IMR-90 (cell line): ENCODE data around the gene RASL10A. TPM values are rescaled to one million over a fixed set of nuclear protein-coding genes. Genes with fewer than 3 reads are reported as not detected.

Source experiments
- ATAC-seq: fragments of 200-7000 bp; cut with Tn5 transposase; 2 replicates; pipeline ENCODE4 v1.9.1; 2020; ENCODE audit warnings: low read depth, mild to moderate bottlenecking, moderate library complexity
- BruUV-seq: library from RNA; stranded (reverse); fragments of 400-500 nt; replicated peaks from 2 replicates; lab custom pipeline; 2021; lab: Mats Ljungman, UMichigan
- CTCF ChIA-PET: fragments of 300-600 bp; formaldehyde crosslinking; extraction: SDS; loops from one replicate; lab custom pipeline; 2021; ENCODE audit warnings: antibody characterized with exemption; lab: Yijun Ruan, JAX
- POLR2A ChIA-PET: fragments of 300-600 bp; sonication (Branson Sonifier 250); formaldehyde crosslinking; loops from one replicate; lab custom pipeline; 2022; ENCODE audit warnings: antibody characterized with exemption; ENCODE audit not compliant: unreplicated experiment; lab: Charles Lee
- DNase-seq: peaks from one replicate; pipeline ENCODE4 v3.0.0; 2013
- H2AFZ ChIP-seq: replicated peaks from 2 replicates; pipeline ENCODE3; 2013; ENCODE audit warnings: low read length, mild to moderate bottlenecking; ENCODE audit not compliant: poor library complexity
- H2AK5ac ChIP-seq: 2 replicates; pipeline ENCODE4 v1.6.1; 2013; ENCODE audit warnings: low read depth, low read length, inconsistent platforms
- H2AK9ac ChIP-seq: replicated peaks from 2 replicates; pipeline ENCODE3; 2013; ENCODE audit warnings: mild to moderate bottlenecking, low read depth, low read length, moderate library complexity; ENCODE audit not compliant: poor library complexity
- H2BK120ac ChIP-seq: 2 replicates; pipeline ENCODE4 v1.6.1; 2013; ENCODE audit warnings: low read depth, low read length, inconsistent platforms
- H2BK15ac ChIP-seq: 3 replicates; pipeline ENCODE4 v1.6.1; 2013; ENCODE audit warnings: low read depth, low read length, inconsistent platforms
- H2BK20ac ChIP-seq: 2 replicates; pipeline ENCODE4 v1.6.1; 2013; ENCODE audit warnings: low read depth, mild to moderate bottlenecking, inconsistent platforms, low read length, moderate library complexity
- H2BK5ac ChIP-seq: 2 replicates; pipeline ENCODE4 v1.6.1; 2013; ENCODE audit warnings: mild to moderate bottlenecking, low read depth, low read length, inconsistent platforms; ENCODE audit not compliant: poor library complexity, severe bottlenecking
- H3K14ac ChIP-seq: replicated peaks from 2 replicates; pipeline ENCODE4 v1.6.1; 2013; ENCODE audit warnings: low read depth, low read length, inconsistent platforms
- H3K18ac ChIP-seq: 2 replicates; pipeline ENCODE4 v1.6.1; 2013; ENCODE audit warnings: low read depth, low read length, control low read depth
- H3K23ac ChIP-seq: 2 replicates; pipeline ENCODE4 v1.6.1; 2013; ENCODE audit warnings: low read depth, low read length, inconsistent platforms
- H3K27ac ChIP-seq: 2 replicates; pipeline ENCODE4 v1.5.1; 2013; ENCODE audit warnings: mild to moderate bottlenecking, control low read depth, low read length; ENCODE audit not compliant: insufficient read depth
- H3K27me3 ChIP-seq: 2 replicates; pipeline ENCODE4 v1.6.1; 2013; ENCODE audit warnings: low read length; ENCODE audit not compliant: control insufficient read depth, insufficient read depth
- H3K36me3 ChIP-seq: 2 replicates; pipeline ENCODE4 v1.6.1; 2013; ENCODE audit warnings: low read length, mixed read lengths; ENCODE audit not compliant: control insufficient read depth, insufficient read depth
- H3K4ac ChIP-seq: 2 replicates; pipeline ENCODE4 v1.6.1; 2013; ENCODE audit warnings: low read depth, low read length, inconsistent platforms
- H3K4me1 ChIP-seq: 2 replicates; pipeline ENCODE4 v1.6.1; 2013; ENCODE audit warnings: low read length, mixed read lengths; ENCODE audit not compliant: control insufficient read depth, insufficient read depth
- H3K4me2 ChIP-seq: 2 replicates; pipeline ENCODE4 v1.6.1; 2013; ENCODE audit warnings: low read depth, mild to moderate bottlenecking, control low read depth, low read length, moderate library complexity
- H3K4me3 ChIP-seq: 2 replicates; pipeline ENCODE4 v1.5.1; 2013; ENCODE audit warnings: low read depth, mild to moderate bottlenecking, control low read depth, low read length, moderate library complexity; ENCODE audit not compliant: insufficient read depth
- H3K56ac ChIP-seq: 2 replicates; pipeline ENCODE4 v1.6.1; 2013; ENCODE audit warnings: low read length, inconsistent platforms; ENCODE audit not compliant: insufficient read depth; ENCODE audit errors: extremely low read depth
- H3K79me1 ChIP-seq, 2 experiments: 2 replicates each; pipeline ENCODE4 v1.6.1; 2013; ENCODE audit warnings: low read length in 2 of 2, inconsistent platforms in 1 of 2, low read depth in 1 of 2
- H3K9ac ChIP-seq: 2 replicates; pipeline ENCODE4 v1.6.1; 2013; ENCODE audit warnings: low read depth, low read length, control low read depth
- H3K9me1 ChIP-seq: 2 replicates; pipeline ENCODE4 v1.6.1; 2013; ENCODE audit warnings: low read length, inconsistent platforms; ENCODE audit not compliant: insufficient read depth
- H3K9me3 ChIP-seq: 2 replicates; pipeline ENCODE4 v1.6.1; 2013; ENCODE audit warnings: low read length; ENCODE audit not compliant: control insufficient read depth, insufficient read depth
- H4K20me1 ChIP-seq: 2 replicates; pipeline ENCODE4 v1.6.1; 2013; ENCODE audit warnings: low read length, inconsistent platforms; ENCODE audit not compliant: insufficient read depth
- H4K5ac ChIP-seq: 2 replicates; pipeline ENCODE4 v1.6.1; 2013; ENCODE audit warnings: mild to moderate bottlenecking, low read depth, low read length, control low read depth
- H4K8ac ChIP-seq, 2 experiments: 2 replicates each; pipeline ENCODE4 v1.6.1; 2013; ENCODE audit warnings: low read depth in 2 of 2, low read length in 2 of 2, control low read depth in 1 of 2, inconsistent platforms in 1 of 2
- H4K91ac ChIP-seq: 2 replicates; pipeline ENCODE4 v1.6.1; 2013; ENCODE audit warnings: low read depth, low read length, inconsistent platforms; ENCODE audit not compliant: insufficient read depth
- BHLHE40 ChIP-seq: fragments of 150-350 bp; IDR thresholded peaks from 2 replicates; pipeline ENCODE4 v1.6.1; 2016; ENCODE audit warnings: mild to moderate bottlenecking, low read depth, low read length
- CHD1 ChIP-seq: IDR thresholded peaks from 2 replicates; pipeline ENCODE4 v1.6.1; 2012; ENCODE audit warnings: low read depth, low read length, improper control_type of control experiment
- FOS ChIP-seq: fragments of 150-350 bp; IDR thresholded peaks from 2 replicates; pipeline ENCODE4 v1.6.1; 2016; ENCODE audit warnings: low read depth, low read length
- MAFK ChIP-seq: IDR thresholded peaks from 2 replicates; pipeline ENCODE4 v1.6.1; 2012; ENCODE audit warnings: low read depth, low read length, improper control_type of control experiment
- MAZ ChIP-seq: IDR thresholded peaks from 2 replicates; pipeline ENCODE4 v1.6.1; 2012; ENCODE audit warnings: low read depth, mild to moderate bottlenecking, low read length, improper control_type of control experiment, moderate library complexity, borderline replicate concordance
- MXI1 ChIP-seq: IDR thresholded peaks from 2 replicates; pipeline ENCODE4 v1.6.1; 2012; ENCODE audit warnings: low read depth, mild to moderate bottlenecking, low read length, moderate library complexity, borderline replicate concordance
- NFE2L2 ChIP-seq: fragments of 150-350 bp; IDR thresholded peaks from 2 replicates; pipeline ENCODE4 v1.6.1; 2016; ENCODE audit warnings: low read depth, mild to moderate bottlenecking, low read length
- POLR2A ChIP-seq: IDR thresholded peaks from 2 replicates; pipeline ENCODE4 v1.6.1; 2012; ENCODE audit warnings: mild to moderate bottlenecking, low read depth, low read length
- RCOR1 ChIP-seq: IDR thresholded peaks from 2 replicates; pipeline ENCODE4 v1.6.1; 2012; ENCODE audit warnings: mild to moderate bottlenecking, low read length, improper control_type of control experiment; ENCODE audit not compliant: insufficient replicate concordance
- RFX5 ChIP-seq: IDR thresholded peaks from 2 replicates; pipeline ENCODE4 v1.8.0; 2012; ENCODE audit warnings: low read depth, mild to moderate bottlenecking, low read length, moderate library complexity
- WGBS, 2 experiments: methylation state at CpG; one replicate each; pipeline versions ENCODE4 v1.1.5 to v1.1.7; 2013; ENCODE audit warnings: missing lambda C conversion rate in 2 of 2; ENCODE audit not compliant: insufficient read length in 1 of 2; ENCODE audit errors: extremely low coverage in 2 of 2; 5-methylcytosine and 5-hydroxymethylcytosine counted together
- dilution Hi-C: fragments of 300-500 bp; cut with HindIII; formaldehyde crosslinking; loops from one replicate; pipeline ENCODE4 v1.14.3; 2018; ENCODE audit warnings: low sequenced_read_pairs; ENCODE audit not compliant: unreplicated experiment
- in situ Hi-C: fragments of 300-500 bp; cut with MboI; formaldehyde crosslinking; loops from 3 replicates; pipeline ENCODE4 v1.14.3; 2019; ENCODE audit warnings: low sequenced_read_pairs, inconsistent platforms, mixed read lengths
- intact Hi-C: fragments of 100-400 bp; cut with micrococcal nuclease; formaldehyde crosslinking; loops from 2 replicates; pipeline ENCODE4 v1.10.0; 2022
- polyA plus RNA-seq, 3 experiments: library from polyadenylated mRNA; depleted of rRNA; stranded (reverse); fragments of >200 nt; gene quantifications; 2 replicates each; pipeline ENCODE4 v1.2.3, GENCODE V29; 2012; ENCODE audit warnings: low replicate concordance in 1 of 3
- total RNA-seq: library from RNA; depleted of rRNA; stranded (reverse); fragments of >200 nt; gene quantifications from 2 replicates; pipeline ENCODE4 v1.2.3, GENCODE V29; 2012
- TF ChIP-seq, protein P1 (sequence below): fragments of 150-350 bp; IDR thresholded peaks from 2 replicates; pipeline ENCODE4 v1.6.1; 2017; ENCODE audit warnings: mild to moderate bottlenecking, antibody characterized with exemption, low read length, low read depth
- TF ChIP-seq, protein P2 (sequence below): conservative IDR thresholded peaks from 2 replicates; pipeline ENCODE4 v1.5.1; 2012; ENCODE audit warnings: mild to moderate bottlenecking, low read depth, low read length, improper control_type of control experiment
- TF ChIP-seq, protein P3 (sequence below): fragments of 150-350 bp; IDR thresholded peaks from 2 replicates; pipeline ENCODE4 v1.6.1; 2016; ENCODE audit warnings: low read depth, mild to moderate bottlenecking, low read length, moderate library complexity, borderline replicate concordance

The RASL10A gene
- total and polyA plus RNA-seq, 2 of the 4 experiments (the other 2 are of a cell fraction), result 0.26 TPM; not detected in 1

DNA sequence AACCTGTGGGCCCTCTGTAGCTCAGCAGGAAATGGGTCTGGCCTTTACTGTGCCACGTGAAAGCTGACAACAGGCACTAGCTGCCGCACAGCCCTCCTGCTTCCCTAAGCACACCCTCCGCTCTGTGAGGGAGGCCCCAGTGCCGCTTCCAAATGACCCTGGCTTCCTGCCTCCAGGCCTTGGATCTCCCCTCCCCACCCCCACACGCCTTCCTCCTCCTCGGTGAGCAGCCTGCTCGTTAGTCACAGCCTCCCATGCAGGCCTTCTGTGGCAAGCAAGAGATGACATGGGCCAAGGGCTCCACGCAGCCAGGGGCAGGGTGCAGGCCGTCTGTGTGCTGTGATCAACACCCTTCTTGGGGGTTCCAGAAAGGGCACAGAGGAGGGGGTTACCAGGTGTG lies 15.3 kb upstream of the RASL10A start:
- no peak overlapping the region for H3K4me3 ChIP-seq
- no peaks in the 10 kb centered on the region for H3K9me3 ChIP-seq
- H4K91ac ChIP-seq, result no peak overlapping the region
- ChIA-PET POLR2A (no interaction called here), CTCF (no interaction called here)
- no peak overlapping the region for H2BK15ac ChIP-seq
- ATAC-seq, result peak; percentile 75
- dilution Hi-C loops, result no loop called here
- H4K5ac ChIP-seq, result no peak overlapping the region
- H3K4me1 ChIP-seq, result peaks cover 9% of the 10 kb centered on the region
- peak overlapping the region; percentile 15 for H2AK9ac ChIP-seq
- no peak overlapping the region for H2BK20ac ChIP-seq
- H3K36me3 ChIP-seq, result peaks cover 46% of the 10 kb centered on the region
- no peak overlapping the region for H3K4me2 ChIP-seq
- H3K27me3 ChIP-seq, result no peaks in the 10 kb centered on the region
- DNase-seq, result peak; percentile 77
- 0 out of 2 replicates have a peak overlapping the region, but pooled peaks have one; percentile 42 for H3K23ac ChIP-seq
- intact Hi-C loops, result no loop called here
- 13% methylated on average over 2 of the region's 9 CpGs; no CpG with 5 or more reads in 1 of the 2 experiments for WGBS, 2 experiments
- no peaks in the 10 kb centered on the region; the same call in 1 of the 2 replicates for H4K20me1 ChIP-seq
- H3K4ac ChIP-seq, result no peak overlapping the region; the same call in 1 of the 2 replicates
- no peak overlapping the region; a peak in 1 of 4 replicates for H4K8ac ChIP-seq
- TF ChIP-seq MAFK (no peak), NFE2L2 (no peak), BHLHE40 (no peak), FOS (no peak), CHD1 (no peak), MXI1 (no peak), RCOR1 (no peak), POLR2A (no peak), RFX5 (no peak), MAZ (no peak)
- TF ChIP-seq, protein P1, sequence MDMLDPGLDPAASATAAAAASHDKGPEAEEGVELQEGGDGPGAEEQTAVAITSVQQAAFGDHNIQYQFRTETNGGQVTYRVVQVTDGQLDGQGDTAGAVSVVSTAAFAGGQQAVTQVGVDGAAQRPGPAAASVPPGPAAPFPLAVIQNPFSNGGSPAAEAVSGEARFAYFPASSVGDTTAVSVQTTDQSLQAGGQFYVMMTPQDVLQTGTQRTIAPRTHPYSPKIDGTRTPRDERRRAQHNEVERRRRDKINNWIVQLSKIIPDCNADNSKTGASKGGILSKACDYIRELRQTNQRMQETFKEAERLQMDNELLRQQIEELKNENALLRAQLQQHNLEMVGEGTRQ, result no peak
- TF ChIP-seq, protein P2, sequence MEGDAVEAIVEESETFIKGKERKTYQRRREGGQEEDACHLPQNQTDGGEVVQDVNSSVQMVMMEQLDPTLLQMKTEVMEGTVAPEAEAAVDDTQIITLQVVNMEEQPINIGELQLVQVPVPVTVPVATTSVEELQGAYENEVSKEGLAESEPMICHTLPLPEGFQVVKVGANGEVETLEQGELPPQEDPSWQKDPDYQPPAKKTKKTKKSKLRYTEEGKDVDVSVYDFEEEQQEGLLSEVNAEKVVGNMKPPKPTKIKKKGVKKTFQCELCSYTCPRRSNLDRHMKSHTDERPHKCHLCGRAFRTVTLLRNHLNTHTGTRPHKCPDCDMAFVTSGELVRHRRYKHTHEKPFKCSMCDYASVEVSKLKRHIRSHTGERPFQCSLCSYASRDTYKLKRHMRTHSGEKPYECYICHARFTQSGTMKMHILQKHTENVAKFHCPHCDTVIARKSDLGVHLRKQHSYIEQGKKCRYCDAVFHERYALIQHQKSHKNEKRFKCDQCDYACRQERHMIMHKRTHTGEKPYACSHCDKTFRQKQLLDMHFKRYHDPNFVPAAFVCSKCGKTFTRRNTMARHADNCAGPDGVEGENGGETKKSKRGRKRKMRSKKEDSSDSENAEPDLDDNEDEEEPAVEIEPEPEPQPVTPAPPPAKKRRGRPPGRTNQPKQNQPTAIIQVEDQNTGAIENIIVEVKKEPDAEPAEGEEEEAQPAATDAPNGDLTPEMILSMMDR, result no peak
- TF ChIP-seq, protein P3, sequence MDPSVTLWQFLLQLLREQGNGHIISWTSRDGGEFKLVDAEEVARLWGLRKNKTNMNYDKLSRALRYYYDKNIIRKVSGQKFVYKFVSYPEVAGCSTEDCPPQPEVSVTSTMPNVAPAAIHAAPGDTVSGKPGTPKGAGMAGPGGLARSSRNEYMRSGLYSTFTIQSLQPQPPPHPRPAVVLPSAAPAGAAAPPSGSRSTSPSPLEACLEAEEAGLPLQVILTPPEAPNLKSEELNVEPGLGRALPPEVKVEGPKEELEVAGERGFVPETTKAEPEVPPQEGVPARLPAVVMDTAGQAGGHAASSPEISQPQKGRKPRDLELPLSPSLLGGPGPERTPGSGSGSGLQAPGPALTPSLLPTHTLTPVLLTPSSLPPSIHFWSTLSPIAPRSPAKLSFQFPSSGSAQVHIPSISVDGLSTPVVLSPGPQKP, result no peak
- no TSS peak for BruUV-seq
- no peak overlapping the region for H3K18ac ChIP-seq
- H3K27ac ChIP-seq, result no peak overlapping the region
- H3K79me1 ChIP-seq, result peaks cover 0 to 3% of the 10 kb centered on the region in 2 experiments; a peak in 1 of 4 replicates
- H2BK5ac ChIP-seq, result peak overlapping the region; percentile 15
- H3K14ac ChIP-seq, result peak overlapping the region; percentile 71; the same call in 1 of the 2 replicates
- in situ Hi-C loops, result no loop called here
- peak overlapping the region; percentile 16 for H3K9ac ChIP-seq
- H3K56ac ChIP-seq, result no peak overlapping the region
- no peak overlapping the region for H2BK120ac ChIP-seq
- peak overlapping the region; percentile 50; the same call in 1 of the 2 replicates for H2AK5ac ChIP-seq
- peaks cover 5% of the 10 kb centered on the region; the same call in 1 of the 2 replicates for H3K9me1 ChIP-seq
- H2AFZ ChIP-seq, result peak overlapping the region; percentile 61
